Trophoblast cell (in vitro differentiated cells and primary cell): ENCODE data around the gene CDKAL1.
"Not testable (repeated sequence)": the region's sequence is repeated elsewhere in the genome, so short reads cannot be mapped to it uniquely, and the experiment has no call there.

Source experiments
- DNase-seq, 2 donors: peaks; one replicate each; pipeline ENCODE4 v3.0.0-alpha.2; 2016
- H2AFZ ChIP-seq: 2 replicates; pipeline ENCODE4 v1.6.1; 2013; ENCODE audit warnings: low read length, moderate library complexity, mild to moderate bottlenecking; ENCODE audit not compliant: insufficient read depth, poor library complexity
- H2AK5ac ChIP-seq: 2 replicates; pipeline ENCODE4 v1.6.1; 2013; ENCODE audit warnings: mild to moderate bottlenecking, low read length
- H2BK120ac ChIP-seq: 2 replicates; pipeline ENCODE4 v1.6.1; 2013; ENCODE audit warnings: low read length, mild to moderate bottlenecking, moderate library complexity; ENCODE audit not compliant: insufficient read depth, poor library complexity
- H2BK12ac ChIP-seq: 2 replicates; pipeline ENCODE4 v1.6.1; 2013; ENCODE audit warnings: mild to moderate bottlenecking, low read length, moderate library complexity
- H2BK5ac ChIP-seq: 2 replicates; pipeline ENCODE4 v1.6.1; 2013; ENCODE audit warnings: low read length, low read depth, moderate library complexity, mild to moderate bottlenecking; ENCODE audit not compliant: poor library complexity
- H3K14ac ChIP-seq: 2 replicates; pipeline ENCODE4 v1.6.1; 2013; ENCODE audit warnings: mild to moderate bottlenecking, low read length
- H3K18ac ChIP-seq: 2 replicates; pipeline ENCODE4 v1.6.1; 2013; ENCODE audit warnings: mild to moderate bottlenecking, low read length
- H3K23ac ChIP-seq: 2 replicates; pipeline ENCODE4 v1.6.1; 2013; ENCODE audit warnings: low read length
- H3K27ac ChIP-seq: 2 replicates; pipeline ENCODE4 v1.5.1; 2013; ENCODE audit warnings: low read depth, mild to moderate bottlenecking, inconsistent platforms, low read length, moderate library complexity
- H3K27me3 ChIP-seq: 2 replicates; pipeline ENCODE4 v1.6.1; 2013; ENCODE audit warnings: inconsistent platforms, mild to moderate bottlenecking, low read length, moderate library complexity; ENCODE audit not compliant: insufficient read depth
- H3K36me3 ChIP-seq, 2 experiments: 1 replicate in 1 of 2; 2 replicates in 1 of 2; pipeline ENCODE4 v1.6.1; 2013; ENCODE audit warnings: low read length in 2 of 2, mild to moderate bottlenecking in 2 of 2, moderate library complexity in 1 of 2; ENCODE audit not compliant: insufficient read depth in 2 of 2, control insufficient read depth in 1 of 2
- H3K4ac ChIP-seq: 2 replicates; pipeline ENCODE4 v1.6.1; 2013; ENCODE audit warnings: low read depth, mild to moderate bottlenecking, low read length, moderate library complexity
- H3K4me1 ChIP-seq, 2 experiments: 1 replicate in 1 of 2; 2 replicates in 1 of 2; pipeline ENCODE4 v1.6.1; 2013; ENCODE audit warnings: low read length in 2 of 2, mild to moderate bottlenecking in 2 of 2, moderate library complexity in 1 of 2; ENCODE audit not compliant: insufficient read depth in 2 of 2, control insufficient read depth in 1 of 2
- H3K4me2 ChIP-seq: 2 replicates; pipeline ENCODE4 v1.6.1; 2013; ENCODE audit warnings: inconsistent platforms, mild to moderate bottlenecking, low read length, moderate library complexity
- H3K4me3 ChIP-seq: 2 replicates; pipeline ENCODE4 v1.5.1; 2013; ENCODE audit warnings: mild to moderate bottlenecking, low read depth, low read length, inconsistent platforms
- H3K79me1 ChIP-seq: one replicate; pipeline ENCODE4 v1.6.1; 2013; ENCODE audit warnings: low read length
- H3K79me2 ChIP-seq: 2 replicates; pipeline ENCODE4 v1.6.1; 2013; ENCODE audit warnings: low read length, mild to moderate bottlenecking; ENCODE audit not compliant: control insufficient read depth, insufficient read depth, poor library complexity
- H3K9ac ChIP-seq: 2 replicates; pipeline ENCODE4 v1.6.1; 2013; ENCODE audit warnings: mild to moderate bottlenecking, low read length
- H3K9me3 ChIP-seq: 2 replicates; pipeline ENCODE4 v1.6.1; 2013; ENCODE audit warnings: low read depth, mild to moderate bottlenecking, control low read depth, inconsistent platforms, low read length; ENCODE audit not compliant: insufficient read depth
- H4K12ac ChIP-seq: 2 replicates; pipeline ENCODE4 v1.6.1; 2013; ENCODE audit warnings: low read depth, mild to moderate bottlenecking, low read length, moderate library complexity
- H4K8ac ChIP-seq: 2 replicates; pipeline ENCODE4 v1.6.1; 2013; ENCODE audit warnings: low read depth, mild to moderate bottlenecking, low read length, moderate library complexity
- H4K91ac ChIP-seq: one replicate; pipeline ENCODE4 v1.6.1; 2013; ENCODE audit warnings: low read depth, mild to moderate bottlenecking, low read length, moderate library complexity
- WGBS: extraction: QIAGEN DNeasy Blood & Tissue Kit; methylation state at CpG from one replicate; pipeline ENCODE4 v1.1.7; 2013; ENCODE audit warnings: missing lambda C conversion rate; ENCODE audit not compliant: insufficient read length, insufficient coverage; ENCODE audit errors: extremely low coverage; 5-methylcytosine and 5-hydroxymethylcytosine counted together

Gene CDKAL1

DNA sequence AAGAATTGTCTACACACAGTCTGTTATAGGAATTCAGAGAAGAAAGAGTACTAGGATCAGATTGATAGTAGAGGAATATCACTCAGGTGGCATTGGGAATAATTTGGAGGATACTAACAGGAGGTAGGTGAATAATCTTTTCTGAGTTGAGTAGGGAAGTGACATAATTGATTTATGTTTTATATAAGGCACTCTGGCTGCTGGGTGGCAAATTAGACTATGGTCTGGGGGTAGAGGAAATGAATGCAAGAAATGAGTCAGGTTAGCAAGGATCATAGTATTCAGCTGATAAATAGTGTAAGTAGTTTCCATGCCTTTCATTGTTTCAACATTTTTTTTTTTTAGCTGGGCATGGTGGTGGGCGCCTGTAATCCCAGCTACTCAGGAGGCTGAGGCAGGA is 113.3 kb downstream of the CDKAL1 start:
- H3K79me2 ChIP-seq: no peaks in the 10 kb centered on the region
- no peak overlapping the region for H4K12ac ChIP-seq
- no peak overlapping the region for H3K14ac ChIP-seq
- no peaks in the 10 kb centered on the region for H3K9me3 ChIP-seq
- no peak overlapping the region for H2AFZ ChIP-seq
- no peak overlapping the region for H2BK12ac ChIP-seq
- no peak overlapping the region for H3K27ac ChIP-seq
- no peak overlapping the region for H3K18ac ChIP-seq
- no peak overlapping the region for H4K8ac ChIP-seq
- no peaks in the 10 kb centered on the region for H3K79me1 ChIP-seq
- no peak overlapping the region for H4K91ac ChIP-seq
- no peak overlapping the region for H2AK5ac ChIP-seq
- H3K23ac ChIP-seq: no peak overlapping the region
- no peak overlapping the region for H3K4me2 ChIP-seq
- H3K27me3 ChIP-seq: no peaks in the 10 kb centered on the region
- no peak overlapping the region for H3K4me3 ChIP-seq
- WGBS: no CpG with 5 or more reads among the region's 1 CpG
- no peak overlapping the region for H2BK5ac ChIP-seq
- no peak overlapping the region for H2BK120ac ChIP-seq
- peak in 1 of 2 donors; percentile 38 for DNase-seq
- no peaks in the 10 kb centered on the region for H3K36me3 ChIP-seq
- no peaks in the 10 kb centered on the region for H3K4me1 ChIP-seq
- no peak overlapping the region for H3K9ac ChIP-seq
- no peak overlapping the region for H3K4ac ChIP-seq

DNA sequence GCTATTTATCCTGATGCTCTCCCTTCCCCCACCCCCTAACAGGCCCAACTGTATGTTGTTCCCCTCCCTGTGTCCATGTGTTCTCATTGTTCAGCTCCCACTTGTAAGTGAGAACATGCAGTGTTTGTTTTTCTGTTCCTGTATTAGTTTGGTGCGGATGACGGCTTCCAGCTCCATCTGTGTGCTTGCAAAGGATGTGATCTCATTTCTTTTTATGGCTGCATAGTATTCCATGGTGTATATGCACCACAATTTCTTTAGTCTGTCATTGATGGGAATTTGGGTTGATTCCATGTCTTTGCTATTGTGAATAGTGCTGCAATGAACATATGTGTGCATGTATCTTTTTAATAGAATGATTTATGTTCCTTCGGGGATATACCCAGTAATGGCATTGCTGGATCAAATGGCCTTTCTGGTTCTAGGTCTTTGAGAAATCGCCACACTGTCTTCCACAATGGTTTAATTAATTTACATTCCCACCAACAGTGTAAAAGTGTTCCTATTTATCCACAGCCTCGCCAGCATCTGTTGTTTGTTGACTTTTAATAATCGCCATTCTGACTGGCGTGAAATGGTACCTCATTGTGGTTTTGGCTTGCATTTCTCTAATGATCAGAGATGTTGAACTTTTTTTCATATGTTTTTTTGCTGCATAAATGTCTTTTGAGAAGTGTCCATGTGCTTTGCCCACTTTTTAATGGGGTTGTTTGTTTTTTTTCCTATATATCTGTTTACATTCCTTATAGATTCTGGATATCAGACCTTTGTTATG is 115.6 kb downstream of the CDKAL1 start:
- H3K9me3 ChIP-seq, H3K36me3 ChIP-seq, H3K18ac ChIP-seq, H4K8ac ChIP-seq, H2BK120ac ChIP-seq, H3K9ac ChIP-seq, H3K23ac ChIP-seq, H3K4me2 ChIP-seq, H4K12ac ChIP-seq, H3K79me1 ChIP-seq, DNase-seq, H2AK5ac ChIP-seq, H3K27me3 ChIP-seq, H3K4me1 ChIP-seq, H3K27ac ChIP-seq, H3K4me3 ChIP-seq, H3K4ac ChIP-seq, H3K79me2 ChIP-seq, H4K91ac ChIP-seq, H3K14ac ChIP-seq, H2BK12ac ChIP-seq, H2AFZ ChIP-seq, H2BK5ac ChIP-seq: not testable (repeated sequence)
- WGBS: no CpG with 5 or more reads among the region's 7 CpGs

DNA sequence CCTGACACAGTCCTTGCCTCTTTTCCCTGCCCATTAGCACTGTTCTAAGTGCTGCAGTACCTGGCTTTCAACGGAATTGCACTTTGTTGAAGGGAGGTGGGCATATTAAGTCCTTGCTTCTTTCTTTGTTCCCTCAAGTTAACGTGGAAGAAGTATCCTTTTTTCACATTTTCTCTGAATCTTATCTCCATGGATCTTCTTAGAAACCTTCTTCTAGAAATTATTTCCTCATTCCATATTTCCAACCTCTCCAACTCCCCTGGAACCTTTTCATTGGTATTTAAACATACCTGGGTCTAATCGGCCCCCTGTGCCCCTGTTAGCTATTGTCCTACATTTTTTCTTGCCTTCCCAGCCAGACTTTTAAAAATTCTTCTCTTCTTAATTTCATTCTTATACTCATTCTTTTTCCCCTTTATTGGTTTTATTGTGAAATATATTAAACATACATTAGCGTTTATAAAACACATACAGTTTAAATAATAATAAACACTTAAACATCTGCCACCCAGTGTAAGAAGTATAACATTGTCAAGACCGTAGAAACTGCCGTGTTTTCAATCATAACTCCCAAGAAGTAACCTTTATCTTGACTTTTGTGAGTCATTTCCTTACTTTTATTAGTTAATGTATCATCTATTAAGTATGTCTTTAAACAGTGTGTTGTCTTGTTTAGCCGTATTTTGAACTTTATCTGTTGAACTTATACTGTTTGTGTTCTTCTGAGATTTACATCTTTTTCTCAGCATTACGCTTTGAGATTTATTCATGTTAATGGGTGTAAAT is 118.2 kb downstream of the CDKAL1 start:
- no peak overlapping the region for H4K12ac ChIP-seq
- no peaks in the 10 kb centered on the region for H3K79me1 ChIP-seq
- no peak overlapping the region for H3K9ac ChIP-seq
- no peak overlapping the region for H3K27ac ChIP-seq
- H3K18ac ChIP-seq: no peak overlapping the region
- no peak overlapping the region for H3K4ac ChIP-seq
- H3K4me3 ChIP-seq: no peak overlapping the region
- H2AFZ ChIP-seq: no peak overlapping the region
- H3K9me3 ChIP-seq: no peaks in the 10 kb centered on the region
- no peak overlapping the region for H2BK12ac ChIP-seq
- no CpG with 5 or more reads among the region's 8 CpGs for WGBS
- H4K91ac ChIP-seq: no peak overlapping the region
- H3K79me2 ChIP-seq: no peaks in the 10 kb centered on the region
- H3K27me3 ChIP-seq: no peaks in the 10 kb centered on the region
- H3K4me2 ChIP-seq: no peak overlapping the region
- peaks cover 0 to 2% of the 10 kb centered on the region in 2 experiments for H3K4me1 ChIP-seq
- H4K8ac ChIP-seq: no peak overlapping the region
- H3K23ac ChIP-seq: no peak overlapping the region
- H2AK5ac ChIP-seq: no peak overlapping the region
- DNase-seq: no peak
- no peaks in the 10 kb centered on the region for H3K36me3 ChIP-seq
- no peak overlapping the region for H3K14ac ChIP-seq
- H2BK5ac ChIP-seq: no peak overlapping the region
- H2BK120ac ChIP-seq: no peak overlapping the region

DNA sequence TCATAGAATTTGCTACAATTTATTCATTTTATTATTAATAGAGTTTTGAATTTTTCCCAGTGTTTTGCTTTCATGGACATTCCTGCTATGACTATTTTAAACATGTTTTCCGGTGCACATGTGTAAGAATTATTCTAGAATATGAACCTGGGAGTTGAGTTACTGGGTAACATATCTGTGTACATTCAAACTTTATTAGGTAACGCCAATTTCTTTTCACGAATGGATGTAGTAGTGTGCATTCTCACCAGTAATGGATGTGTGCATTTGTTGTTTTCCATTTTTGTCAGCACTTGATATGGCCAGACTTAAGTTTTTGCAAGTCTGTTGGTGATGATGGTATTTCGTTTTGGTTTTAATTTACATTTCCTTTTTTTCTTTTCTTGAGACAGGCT is 118.8 kb downstream of the CDKAL1 start:
- Histone ChIP-seq H3K79me1 (no peaks in the 10 kb centered on the region), H3K36me3 (no peaks in the 10 kb centered on the region), H3K4me1 (peaks cover 0 to 2% of the 10 kb centered on the region in 2 experiments), H2BK120ac (no peak overlapping the region), H3K79me2 (no peaks in the 10 kb centered on the region), H3K27me3 (no peaks in the 10 kb centered on the region), H3K4ac (no peak overlapping the region), H3K18ac (no peak overlapping the region), H4K12ac (no peak overlapping the region), H3K14ac (no peak overlapping the region), H4K91ac (no peak overlapping the region), H4K8ac (no peak overlapping the region), H3K9me3 (no peaks in the 10 kb centered on the region), H2BK12ac (no peak overlapping the region), H3K23ac (no peak overlapping the region), H2AK5ac (no peak overlapping the region), H2AFZ (no peak overlapping the region), H3K9ac (no peak overlapping the region), H3K27ac (no peak overlapping the region), H3K4me3 (no peak overlapping the region), H3K4me2 (no peak overlapping the region), H2BK5ac (no peak overlapping the region)
- DNase-seq: no peak
- no CpG with 5 or more reads among the region's 4 CpGs for WGBS
